H1 (cell line): ENCODE measurements around the gene FANCD2. TPM values are rescaled to one million over a fixed set of nuclear protein-coding genes. Genes with fewer than 3 reads are reported as not detected.

Source experiments
- CTCF ChIA-PET: fragments of 300-600 bp; sonication (Branson Sonifier 250); formaldehyde crosslinking; loops from one replicate; lab custom pipeline; 2021; ENCODE audit not compliant: partially characterized antibody; lab: Charles Lee
- POLR2A ChIA-PET: fragments of 300-600 bp; sonication (Branson Sonifier 250); formaldehyde crosslinking; loops from one replicate; lab custom pipeline; 2021; ENCODE audit warnings: inconsistent platforms; ENCODE audit not compliant: partially characterized antibody; lab: Charles Lee
- DNase-seq, 2 experiments: peaks; one replicate each; pipeline versions ENCODE4 v3.0.0 to v3.0.0-alpha.2; 2010 to 2022; ENCODE audit warnings: low spot score in 2 of 2, low read depth in 1 of 2, mixed read lengths in 1 of 2
- FAIRE-seq: peaks from 2 replicates; lab custom pipeline; 2011; peaks lifted over from hg19 to GRCh38; lab: Jason Lieb, UNC
- H2AFZ ChIP-seq: 2 replicates; pipeline ENCODE4 v1.8.1; 2012; ENCODE audit warnings: low read length, inconsistent platforms
- H2AK5ac ChIP-seq: 2 replicates; pipeline ENCODE4 v1.6.1; 2013; ENCODE audit warnings: low read depth, low read length
- H2BK120ac ChIP-seq: replicated peaks from 2 replicates; pipeline ENCODE3; 2013; ENCODE audit warnings: low read depth, low read length, inconsistent platforms
- H2BK12ac ChIP-seq: 2 replicates; pipeline ENCODE4 v1.6.1; 2013; ENCODE audit warnings: low read depth, low read length
- H2BK15ac ChIP-seq: 2 replicates; pipeline ENCODE4 v1.6.1; 2013; ENCODE audit warnings: low read length
- H2BK20ac ChIP-seq: 2 replicates; pipeline ENCODE4 v1.6.1; 2013; ENCODE audit warnings: low read length
- H2BK5ac ChIP-seq: 2 replicates; pipeline ENCODE4 v1.6.1; 2013; ENCODE audit warnings: low read depth, low read length
- H3K14ac ChIP-seq: 2 replicates; pipeline ENCODE4 v1.6.1; 2013; ENCODE audit warnings: inconsistent platforms; ENCODE audit not compliant: insufficient read length
- H3K18ac ChIP-seq: 2 replicates; pipeline ENCODE4 v1.6.1; 2013; ENCODE audit warnings: low read length; ENCODE audit errors: extremely low read depth
- H3K23ac ChIP-seq: 2 replicates; pipeline ENCODE4 v1.6.1; 2013; ENCODE audit warnings: inconsistent platforms; ENCODE audit not compliant: insufficient read length
- H3K23me2 ChIP-seq: 2 replicates; pipeline ENCODE4 v1.6.1; 2013; ENCODE audit warnings: low read depth, low read length
- H3K27ac ChIP-seq: 2 replicates; pipeline ENCODE4 v1.6.1; 2011; ENCODE audit warnings: low read depth, low read length, inconsistent platforms
- H3K27me3 ChIP-seq, 4 experiments: replicated peaks in 1 of 4; 1 replicate in 1 of 4; 2 replicates in 3 of 4; pipeline versions ENCODE4 v1.6.1 to v1.8.1; 2011 to 2013; ENCODE audit warnings: low read length in 3 of 4, mild to moderate bottlenecking in 3 of 4, inconsistent platforms in 2 of 4, mixed read lengths in 2 of 4, moderate library complexity in 1 of 4; ENCODE audit not compliant: control insufficient read depth in 3 of 4, insufficient read depth in 3 of 4; ENCODE audit errors: extremely low read depth in 1 of 4
- H3K36me3 ChIP-seq, 4 experiments: 2 replicates each; pipeline versions ENCODE4 v1.6.1 to v1.8.1; 2011 to 2013; ENCODE audit warnings: mild to moderate bottlenecking in 4 of 4, low read length in 3 of 4, moderate library complexity in 2 of 4, control low read depth in 1 of 4, inconsistent platforms in 1 of 4; ENCODE audit not compliant: insufficient read depth in 4 of 4, control insufficient read depth in 2 of 4
- H3K4ac ChIP-seq: replicated peaks from 2 replicates; pipeline ENCODE3; 2013; ENCODE audit warnings: low read length, low read depth, mixed read lengths, inconsistent platforms; ENCODE audit not compliant: insufficient read length
- H3K4me1 ChIP-seq, 4 experiments: replicated peaks in 1 of 4; 1 replicate in 1 of 4; 2 replicates in 3 of 4; pipeline versions ENCODE4 v1.6.1 to v1.8.1; 2011 to 2013; ENCODE audit warnings: low read length in 3 of 4, inconsistent platforms in 2 of 4, mixed read lengths in 1 of 4; ENCODE audit not compliant: insufficient read depth in 4 of 4, control insufficient read depth in 3 of 4
- H3K4me2 ChIP-seq, 2 experiments: 2 replicates each; pipeline versions ENCODE4 v1.6.1 to v1.8.1; 2011 to 2013; ENCODE audit warnings: low read depth in 2 of 2, low read length in 2 of 2, control low read depth in 1 of 2, inconsistent platforms in 1 of 2, mild to moderate bottlenecking in 1 of 2; ENCODE audit not compliant: insufficient read depth in 1 of 2
- H3K4me3 ChIP-seq, 4 experiments: fragments of 200-600, 300-600 bp in 1 of 4; sonication (generic), shearing (Covaris generic), sonication (Bioruptor Twin) in 1 of 4; 2 replicates each; pipeline versions ENCODE4 v1.5.1 to v1.8.1; 2011 to 2016; ENCODE audit warnings: low read length in 4 of 4, low read depth in 3 of 4, control low read depth in 2 of 4, inconsistent platforms in 2 of 4, mild to moderate bottlenecking in 2 of 4, mixed read lengths in 1 of 4, moderate library complexity in 1 of 4; ENCODE audit not compliant: insufficient read depth in 2 of 4; ENCODE audit errors: extremely low read depth in 1 of 4
- H3K56ac ChIP-seq: replicated peaks from 2 replicates; pipeline ENCODE3; 2013; ENCODE audit warnings: low read depth, mild to moderate bottlenecking, mixed read lengths, low read length, inconsistent platforms; ENCODE audit not compliant: insufficient read length
- H3K79me1 ChIP-seq: 2 replicates; pipeline ENCODE4 v1.6.1; 2013; ENCODE audit warnings: low read depth, low read length, control low read depth
- H3K79me2 ChIP-seq, 2 experiments: 2 replicates each; pipeline versions ENCODE4 v1.6.1 to v1.8.1; 2012 to 2013; ENCODE audit warnings: low read length in 2 of 2, mild to moderate bottlenecking in 2 of 2, inconsistent platforms in 1 of 2; ENCODE audit not compliant: insufficient read depth in 2 of 2, control insufficient read depth in 1 of 2
- H3K9ac ChIP-seq, 4 experiments: replicated peaks in 1 of 4; 1 replicate in 1 of 4; 2 replicates in 3 of 4; pipeline versions ENCODE4 v1.6.1 to v1.8.1; 2011 to 2013; ENCODE audit warnings: low read depth in 3 of 4, low read length in 3 of 4, control low read depth in 2 of 4, mild to moderate bottlenecking in 2 of 4, moderate library complexity in 2 of 4, inconsistent platforms in 1 of 4; ENCODE audit errors: extremely low read depth in 1 of 4
- H3K9me3 ChIP-seq, 2 experiments: 2 replicates each; pipeline versions ENCODE4 v1.6.1 to v1.8.1; 2012 to 2013; ENCODE audit warnings: mild to moderate bottlenecking in 2 of 2, moderate library complexity in 2 of 2, control low read depth in 1 of 2, inconsistent platforms in 1 of 2, low read depth in 1 of 2, low read length in 1 of 2, mixed read lengths in 1 of 2; ENCODE audit not compliant: insufficient read depth in 2 of 2
- H4K20me1 ChIP-seq, 2 experiments: replicated peaks in 1 of 2; 2 replicates each; pipeline versions ENCODE3 to v1.8.1; 2011 to 2013; ENCODE audit warnings: inconsistent platforms in 2 of 2, low read length in 2 of 2, mild to moderate bottlenecking in 1 of 2; ENCODE audit not compliant: insufficient read depth in 2 of 2, control insufficient read depth in 1 of 2
- H4K5ac ChIP-seq: 2 replicates; pipeline ENCODE4 v1.6.1; 2013; ENCODE audit warnings: low read length, low read depth, mixed read lengths, inconsistent platforms; ENCODE audit not compliant: insufficient read length
- H4K8ac ChIP-seq: 2 replicates; pipeline ENCODE4 v1.8.0; 2013; ENCODE audit warnings: mild to moderate bottlenecking, moderate library complexity, low read length, inconsistent platforms; ENCODE audit not compliant: insufficient read depth; ENCODE audit errors: extremely low read depth
- H4K91ac ChIP-seq: replicated peaks from 2 replicates; pipeline ENCODE3; 2013; ENCODE audit warnings: low read length, mixed read lengths, inconsistent platforms; ENCODE audit not compliant: insufficient read length
- ASH2L ChIP-seq: fragments of 200-600, 300-600 bp; sonication (generic); IDR thresholded peaks from one replicate; pipeline ENCODE4 v1.7.1; 2017; ENCODE audit warnings: low read length
- ATF2 ChIP-seq: IDR thresholded peaks from 2 replicates; pipeline ENCODE4 v1.6.1; 2012; ENCODE audit warnings: low read length, inconsistent platforms
- BCL11A ChIP-seq, 2 experiments: IDR thresholded peaks; one replicate each; pipeline ENCODE4 v1.6.1; 2011; ENCODE audit warnings: low read depth in 2 of 2, low read length in 2 of 2, mild to moderate bottlenecking in 2 of 2
- KDM4A ChIP-seq: IDR thresholded peaks from one replicate; pipeline ENCODE4 v1.7.1; 2012; ENCODE audit warnings: low read depth, mild to moderate bottlenecking, moderate library complexity, low read length, inconsistent platforms; ENCODE audit not compliant: severe bottlenecking
- MAFK ChIP-seq: IDR thresholded peaks from 2 replicates; pipeline ENCODE4 v1.6.1; 2012; ENCODE audit warnings: low read depth, mild to moderate bottlenecking, improper control_type of control experiment, low read length
- MAX ChIP-seq: IDR thresholded peaks from 2 replicates; pipeline ENCODE4 v1.6.1; 2012; ENCODE audit warnings: inconsistent platforms
- SIN3A ChIP-seq, 2 experiments: IDR thresholded peaks in 1 of 2; conservative IDR thresholded peaks in 1 of 2; 2 replicates each; pipeline ENCODE4 v1.6.1; 2011 to 2012; ENCODE audit warnings: low read length in 2 of 2, improper control_type of control experiment in 1 of 2, low read depth in 1 of 2, mild to moderate bottlenecking in 1 of 2
- SIX5 ChIP-seq: IDR thresholded peaks from 2 replicates; pipeline ENCODE4 v1.6.1; 2011; ENCODE audit warnings: mild to moderate bottlenecking, low read depth, low read length
- SP1 ChIP-seq: IDR thresholded peaks from 2 replicates; pipeline ENCODE4 v1.6.1; 2011; ENCODE audit warnings: low read depth, low read length
- TEAD4 ChIP-seq: IDR thresholded peaks from 2 replicates; pipeline ENCODE4 v1.6.1; 2012; ENCODE audit warnings: low read depth, low read length, inconsistent platforms, mixed read lengths
- YY1 ChIP-seq: IDR thresholded peaks from 2 replicates; pipeline ENCODE4 v1.6.1; 2011; ENCODE audit warnings: low read depth, mild to moderate bottlenecking, low read length
- ZNF274 ChIP-seq: IDR thresholded peaks from 2 replicates; pipeline ENCODE4 v1.7.0; 2012; ENCODE audit warnings: low read length, borderline replicate concordance; ENCODE audit errors: extremely low read depth
- polyA plus RNA-seq, 7 experiments: library from polyadenylated mRNA; depleted of rRNA in 3 of 7; stranded (reverse) in 5 of 7; unstranded in 2 of 7; fragments of >200 nt in 5 of 7; fragments of 200-250 nt in 2 of 7; gene quantifications; 1 replicate in 5 of 7; 2 replicates in 1 of 7; 4 replicates in 1 of 7; pipeline versions ENCODE4 v1.2.1 to v1.2.3, GENCODE V29; 2011 to 2013; ENCODE audit warnings: missing spikeins in 2 of 7, mixed read lengths in 2 of 7
- total RNA-seq: library from RNA; stranded (reverse); fragmentation: NEBNext Ultra II Directional; extraction: Animal tissue kit (Norgen Biotek cat#: 25700); gene quantifications from 2 replicates; pipeline ENCODE4 v1.2.1, GENCODE V29; 2021

FANCD2 gene
- total and polyA plus RNA-seq, 2 of the 8 experiments (the other 6 are each of a cell fraction or from before 2014, with no cell fraction given), result 33.1 to 77.8 TPM

- H4K20me1 ChIP-seq, result no peaks in the 10 kb centered on the region
- no peaks in the 10 kb centered on the region for H3K23me2 ChIP-seq
- H3K23ac ChIP-seq, result no peak overlapping the region
- no peak overlapping the region for H3K14ac ChIP-seq
- no peaks in the 10 kb centered on the region for H3K79me1 ChIP-seq
- no peak overlapping the region for H2BK15ac ChIP-seq
- no peak overlapping the region for H3K27ac ChIP-seq
- H2AFZ ChIP-seq, result no peak overlapping the region
- H2BK120ac ChIP-seq, result no peak overlapping the region
- H3K4me3 ChIP-seq, result no peak overlapping the region
- no peak overlapping the region for H3K4ac ChIP-seq
- no peak overlapping the region for H4K91ac ChIP-seq
- POLR2A ChIA-PET, result no interaction called here
- H2BK12ac ChIP-seq, result no peak overlapping the region
- H2BK20ac ChIP-seq, result no peak overlapping the region
- no peaks in the 10 kb centered on the region for H3K79me2 ChIP-seq
- no peak overlapping the region for H3K4me2 ChIP-seq
- H4K8ac ChIP-seq, result no peak overlapping the region
- no peak overlapping the region for H2BK5ac ChIP-seq
- TF ChIP-seq YY1 (no peak), MAFK (no peak), ZNF274 (no peak), SP1 (no peak), SIX5 (no peak), ATF2 (no peak), ASH2L (no peak), KDM4A (no peak), BCL11A (IDR thresholded peaks at IDR 0.05; ENCODE audit: low read depth in 2 of 2, low read length in 2 of 2) (no peak), MAX (no peak), TEAD4 (no peak), SIN3A (conservative IDR thresholded peaks at IDR 0.05 in 1 of 2, IDR thresholded peaks at IDR 0.05 in 1 of 2; ENCODE audit: low read depth in 1 of 2, low read length in 2 of 2) (no peak)
- CTCF ChIA-PET, result no interaction called here
- H4K5ac ChIP-seq, result no peak overlapping the region
- H3K36me3 ChIP-seq, result peaks cover 5 to 59% (median 24%) of the 10 kb centered on the region in 4 experiments; a peak in 7 of 8 replicates
- H3K27me3 ChIP-seq, result no peaks in the 10 kb centered on the region
- H3K9me3 ChIP-seq, result peaks cover 0 to 1% of the 10 kb centered on the region in 2 experiments; a peak in 1 of 4 replicates
- no peak overlapping the region for H2AK5ac ChIP-seq
- DNase-seq (no peak), FAIRE-seq (no peak)
- H3K56ac ChIP-seq, result no peak overlapping the region
- no peak overlapping the region for H3K9ac ChIP-seq
- H3K4me1 ChIP-seq, result no peaks in the 10 kb centered on the region
- no peak overlapping the region for H3K18ac ChIP-seq
These were observed 48.4 kb downstream of the FANCD2 start for GRCh38 chr3:10074666-10075065.
